ENCODE data around the gene SPATA31E1.
A peak's percentile ranks its signal among the peaks of the same experiment; 100 is the strongest.
"Not testable (repeated sequence)": the region's sequence is repeated elsewhere in the genome, so short reads cannot be mapped to it uniquely, and the experiment has no call there.

The SPATA31E1 gene

GRCh38 chr9:87886210-87886932, 3.7 kb downstream of the SPATA31E1 start:
- DNase-seq (ENCODE audit: low read depth), result no peak

GRCh38 chr9:87886933-87887505, 4.3 kb downstream of the SPATA31E1 start:
- DNase-seq (ENCODE audit: low read depth), result no peak

DNA sequence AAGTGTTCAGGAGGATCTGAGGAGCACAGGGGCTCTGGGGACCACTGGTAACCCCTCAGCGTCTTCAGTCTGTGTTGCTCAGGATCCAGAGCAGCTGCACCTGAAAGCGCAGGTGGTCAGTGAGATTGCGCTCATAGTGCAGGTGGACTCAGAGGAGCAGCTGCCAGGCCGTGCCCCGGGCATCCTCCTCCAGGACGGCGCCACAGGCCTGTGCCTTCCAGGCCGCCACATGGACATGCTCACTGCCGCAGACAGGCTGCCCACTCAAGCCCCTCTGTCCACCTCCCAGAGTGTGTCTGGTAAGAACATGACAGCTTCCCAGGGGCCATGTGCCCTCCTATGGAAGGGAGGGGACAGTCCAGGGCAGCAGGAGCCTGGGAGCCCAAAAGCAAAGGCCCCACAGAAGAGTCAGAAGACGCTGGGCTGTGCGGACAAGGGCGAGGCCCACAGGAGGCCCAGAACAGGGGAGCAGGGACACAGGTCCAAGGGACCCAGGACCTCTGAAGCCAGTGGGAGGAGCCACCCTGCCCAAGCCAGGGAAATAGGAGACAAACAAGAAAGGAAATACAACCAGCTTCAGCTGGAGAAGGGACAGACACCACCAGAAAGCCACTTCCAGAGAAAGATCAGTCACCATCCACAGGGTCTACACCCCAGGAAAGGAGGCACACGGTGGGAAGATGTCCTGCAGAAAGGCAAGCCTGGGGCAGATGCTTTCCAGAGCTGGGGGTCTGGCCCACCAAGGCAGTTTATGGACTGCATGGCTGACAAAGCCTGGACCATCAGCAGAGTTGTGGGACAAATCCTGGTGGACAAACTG, 5.2 kb downstream of the SPATA31E1 start:
- no peak for DNase-seq (ENCODE audit: low read depth)

DNA sequence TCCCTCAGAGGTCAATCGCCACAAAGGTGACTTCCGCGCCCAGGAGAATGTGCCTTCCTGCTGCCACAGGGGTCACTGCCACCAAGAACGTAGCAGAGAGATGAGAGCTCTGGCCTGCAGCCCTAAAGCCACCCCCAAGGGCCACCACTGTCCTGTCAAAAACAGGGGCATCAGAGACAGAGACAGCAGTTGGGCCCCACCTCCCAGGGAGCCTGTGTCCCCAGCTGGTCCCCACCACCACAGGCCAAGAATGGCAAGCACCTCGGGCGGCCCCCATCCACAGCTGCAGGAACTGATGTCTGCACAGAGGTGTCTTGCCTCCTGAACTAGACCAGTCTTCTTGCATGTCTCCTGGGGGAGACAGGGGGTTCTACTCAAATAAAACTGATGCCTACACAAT, 5.8 kb downstream of the SPATA31E1 start:
- DNase-seq (ENCODE audit: low read depth), result no peak

DNA sequence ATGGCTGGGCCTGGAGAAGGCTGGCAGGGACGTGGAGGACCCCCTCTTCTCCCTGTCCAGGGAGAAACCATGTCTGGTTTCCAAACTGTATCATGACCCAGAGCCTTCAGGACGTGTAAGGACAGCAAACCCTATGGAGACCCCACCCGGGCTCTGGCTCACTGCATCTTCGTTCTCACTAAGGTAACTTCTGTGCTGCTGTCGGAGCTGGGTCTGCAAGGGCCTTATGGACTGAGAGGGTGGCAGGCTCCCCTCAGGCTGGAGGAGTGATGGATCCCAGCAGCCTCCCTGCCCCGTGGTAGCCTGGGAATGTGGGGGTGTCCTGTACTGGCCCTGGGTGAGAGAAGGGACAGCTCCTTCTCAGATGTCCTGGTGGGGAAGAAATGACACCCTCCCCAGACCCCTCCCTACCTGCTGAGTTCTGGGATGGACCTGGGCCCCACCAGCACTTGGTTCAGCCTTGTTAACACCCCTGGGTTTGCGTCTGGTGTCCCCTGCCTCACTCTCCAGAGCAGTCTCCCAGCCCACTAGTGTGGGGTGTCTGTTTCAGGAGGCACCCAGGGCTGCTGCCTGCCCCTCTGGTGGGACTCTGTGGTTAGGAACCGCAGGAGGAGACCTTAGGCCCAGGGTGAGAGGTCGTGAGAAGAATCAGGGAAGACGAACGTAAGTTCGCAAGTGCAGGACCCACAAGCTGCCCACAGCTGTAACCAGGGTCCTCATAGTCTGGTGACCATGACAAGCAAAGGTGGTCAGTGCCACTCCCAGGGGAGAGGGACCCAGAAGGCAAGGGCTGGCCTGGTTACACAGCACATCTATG, 6.6 kb downstream of the SPATA31E1 start:
- no peak for DNase-seq (ENCODE audit: low read depth)

DNA sequence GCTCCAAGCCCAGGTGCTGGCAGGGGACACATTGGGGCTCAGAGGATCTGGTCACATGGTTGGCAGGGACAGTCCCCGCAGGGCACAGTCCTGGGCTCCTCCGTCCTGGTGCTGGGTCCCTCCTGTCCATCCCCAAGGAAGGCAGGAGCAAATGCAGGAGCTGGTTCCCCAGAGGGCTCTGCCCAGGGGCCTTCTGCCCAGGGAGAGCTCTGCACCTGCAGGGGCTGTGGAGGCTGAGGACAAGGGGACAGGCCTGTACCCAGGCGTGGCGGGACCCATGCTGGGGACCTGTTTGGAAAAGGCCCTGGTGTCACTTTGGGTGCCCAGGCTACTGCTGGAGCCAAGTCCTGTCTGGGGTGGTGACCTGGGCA, 7.2 kb downstream of the SPATA31E1 start:
- no peak for DNase-seq (ENCODE audit: low read depth)

- no peak for DNase-seq (ENCODE audit: low read depth)
Observed at GRCh38 chr9:87890837-87891236, 8.2 kb downstream of the SPATA31E1 start.

DNA sequence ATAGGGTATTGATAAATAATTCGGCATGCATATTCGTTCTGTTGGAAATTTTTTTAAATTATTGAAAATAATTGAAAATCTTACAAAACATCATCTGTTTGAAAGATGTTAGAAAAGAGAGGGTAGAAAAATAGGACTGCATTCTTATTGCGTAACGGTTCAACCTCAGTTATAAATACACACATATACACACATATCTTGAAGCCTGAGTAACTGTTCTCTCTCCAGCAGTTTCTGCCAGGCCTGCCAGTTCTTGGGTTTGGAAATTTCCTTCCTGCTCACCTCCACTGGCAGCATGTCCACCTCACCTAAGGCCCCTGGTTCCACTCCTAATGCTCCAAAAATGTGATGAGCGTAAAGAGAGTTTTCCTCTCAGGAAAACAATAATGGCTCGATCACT, 9.1 kb downstream of the SPATA31E1 start:
- DNase-seq (ENCODE audit: low read depth), result no peak

DNA sequence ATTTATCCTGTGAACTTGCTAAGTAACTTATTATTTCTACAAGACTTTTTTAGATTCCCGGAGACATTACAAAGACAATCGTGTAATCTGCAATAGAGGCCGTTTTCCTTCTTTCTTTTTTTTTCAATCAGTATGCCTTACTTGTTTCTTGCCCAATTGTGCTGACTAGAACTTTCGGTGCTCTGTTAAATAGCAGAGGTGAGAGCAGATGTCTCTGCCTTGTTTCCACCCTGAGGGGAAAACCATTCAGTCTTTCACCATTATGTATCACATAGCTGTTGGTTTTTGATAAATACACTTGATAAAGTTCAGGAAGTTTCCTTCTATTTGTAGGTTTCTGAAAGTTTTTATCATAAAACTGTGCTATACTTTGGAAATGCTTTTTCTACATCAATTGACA, 10.3 kb downstream of the SPATA31E1 start:
- DNase-seq (ENCODE audit: low read depth), result no peak

DNA sequence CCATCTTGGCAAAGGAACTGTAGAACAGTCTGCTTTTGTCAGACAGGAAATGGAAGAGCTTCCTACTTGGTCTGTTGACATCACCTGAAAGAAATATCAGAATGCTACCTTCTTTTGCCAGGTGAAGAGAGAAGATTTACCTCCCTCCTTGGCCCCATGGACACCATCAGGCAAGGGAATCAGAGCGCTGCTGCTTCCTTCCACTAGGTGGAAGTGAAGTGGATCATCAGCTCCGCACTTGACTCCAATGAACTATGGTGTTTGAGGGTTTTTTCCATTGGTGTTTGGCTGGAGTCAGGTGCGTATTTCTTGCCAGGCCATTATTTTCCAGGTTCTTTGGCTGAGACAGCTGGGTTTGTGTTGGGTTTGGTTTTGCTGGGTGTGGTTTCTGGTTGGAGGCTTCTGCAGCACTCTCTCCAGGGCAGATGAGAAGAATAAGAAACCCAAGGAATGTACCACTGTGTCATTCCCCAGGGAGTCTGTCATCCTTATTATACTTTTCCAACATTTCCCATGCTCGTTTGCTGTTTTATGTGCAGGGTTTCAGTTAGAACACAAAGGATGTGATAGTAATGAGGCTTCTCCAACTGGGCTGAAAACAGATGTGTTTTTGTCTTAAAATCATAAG, 12.4 kb downstream of the SPATA31E1 start:
- DNase-seq (ENCODE audit: low read depth), result no peak

DNA sequence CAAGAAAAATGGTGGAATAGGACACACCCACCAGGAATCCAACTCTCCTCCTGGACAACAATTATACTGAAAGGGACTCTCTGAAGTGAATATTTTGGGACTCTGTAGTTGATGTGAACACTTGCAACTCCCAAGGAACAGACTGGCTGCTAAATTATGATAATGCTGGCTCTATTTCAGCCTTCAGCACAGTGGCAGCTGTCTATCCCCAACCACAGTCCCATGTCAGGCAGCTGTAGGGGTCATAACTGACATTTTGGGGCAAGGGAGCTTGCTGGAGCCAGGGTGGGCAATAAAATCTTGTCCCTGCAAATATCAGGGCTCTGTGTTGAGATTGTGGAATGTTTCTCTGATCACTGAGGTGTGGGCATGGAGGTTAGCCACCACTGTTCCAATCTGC, 14.2 kb downstream of the SPATA31E1 start:
- no peak for DNase-seq (ENCODE audit: low read depth)

GRCh38 chr9:87898151-87898550, 15.5 kb downstream of the SPATA31E1 start:
- no peak for DNase-seq (ENCODE audit: low read depth)

DNA sequence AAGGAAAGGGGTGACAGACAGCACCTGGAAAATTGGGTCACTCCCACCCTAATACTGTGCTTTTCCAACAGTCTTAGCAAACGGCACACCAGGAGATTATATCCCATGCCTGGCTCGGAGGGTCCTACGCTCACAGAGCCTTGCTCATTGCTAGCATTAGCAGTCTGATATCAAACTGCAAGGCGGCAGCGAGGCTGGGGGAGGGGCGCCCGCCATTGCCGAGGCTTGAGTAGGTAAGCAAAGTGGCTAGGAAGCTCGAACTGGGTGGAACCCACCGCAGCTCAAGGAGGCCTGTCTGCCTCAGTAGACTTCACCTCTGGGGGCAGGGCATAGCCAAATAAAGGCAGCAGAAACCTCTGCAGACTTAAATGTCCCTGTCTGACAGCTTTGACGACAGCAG, 19.7 kb downstream of the SPATA31E1 start:
- DNase-seq (ENCODE audit: low read depth), result not testable (repeated sequence)

- DNase-seq (ENCODE audit: low read depth), result no peak
Observed at GRCh38 chr9:87909310-87910041, 26.8 kb downstream of the SPATA31E1 start.

GRCh38 chr9:87910821-87911220, 28.1 kb downstream of the SPATA31E1 start:
- no peak for DNase-seq (ENCODE audit: low read depth)

- DNase-seq (ENCODE audit: low read depth), result not testable (repeated sequence)
Observed at GRCh38 chr9:87917662-87918061, 35.0 kb downstream of the SPATA31E1 start, which contains the start of gene SPATA31C1. Gene SPATA31C1 (plus strand): TSS chr9:87917962.

GRCh38 chr9:87919013-87919412, 36.3 kb downstream of the SPATA31E1 start:
- DNase-seq (ENCODE audit: low read depth), result not testable (repeated sequence)

GRCh38 chr9:87921561-87921960, 38.9 kb downstream of the SPATA31E1 start:
- DNase-seq (ENCODE audit: low read depth), result not testable (repeated sequence)

- DNase-seq (ENCODE audit: low read depth), result peak; percentile 8
Observed at GRCh38 chr9:87923012-87923411, 40.3 kb downstream of the SPATA31E1 start.

DNA sequence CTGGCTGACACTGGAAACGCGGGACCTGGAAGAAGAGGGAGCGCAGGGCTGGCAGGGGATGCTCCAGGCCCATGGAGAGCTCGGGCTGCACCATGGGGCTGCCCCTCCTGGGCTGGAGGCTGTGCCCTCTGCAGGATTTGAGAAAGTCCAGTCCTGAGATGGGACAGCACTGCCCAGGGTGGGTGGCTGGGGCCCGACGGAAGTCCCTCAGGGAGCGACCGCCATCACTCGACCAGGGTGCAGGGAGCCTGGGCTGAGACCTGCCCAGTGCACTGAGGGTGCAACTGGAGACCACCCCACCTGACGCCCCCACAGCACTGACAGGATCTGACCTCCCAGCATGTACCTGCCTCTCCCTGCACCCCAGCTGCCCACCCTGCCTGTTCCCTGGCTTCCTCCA, 42.2 kb downstream of the SPATA31E1 start:
- DNase-seq (ENCODE audit: low read depth), result not testable (repeated sequence)

GRCh38 chr9:87929152-87929551, 46.5 kb downstream of the SPATA31E1 start:
- not testable (repeated sequence) for DNase-seq (ENCODE audit: low read depth)
